ENCODE measurements around the gene B4GALT6. TPM values are rescaled to one million over a fixed set of nuclear protein-coding genes. Genes with fewer than 3 reads are reported as not detected.

The B4GALT6 gene
- total and polyA plus RNA-seq, 9 of the 15 experiments (the other 6 are each of a cell fraction or from before 2014, with no cell fraction given) = 0.03 to 0.27 (median 0.08) TPM

GRCh38 chr18:31575515-31576257 lies 108.7 kb downstream of the B4GALT6 start:
- in situ Hi-C loops (cut with MboI) (no loop called here), intact Hi-C loops (cut with micrococcal nuclease) (no loop called here)
- TF ChIP-seq NONO (IDR thresholded peaks at IDR 0.05; ENCODE audit: low read depth in 2 of 2, low read length in 1 of 2) = no peak
- TF ChIP-seq DDX20 (tag; IDR thresholded peaks at IDR 0.05; ENCODE audit: low read depth) = no peak
- TF ChIP-seq CBX1 (IDR thresholded peaks at IDR 0.05; ENCODE audit: low read depth) = no peak
- no peak for TF ChIP-seq CUX1 (CRISPR knock-in tag; IDR thresholded peaks at IDR 0.05)
- no peak for TF ChIP-seq SNIP1 (IDR thresholded peaks at IDR 0.05; ENCODE audit: low read depth)
- no peak for TF ChIP-seq HES1 (IDR thresholded peaks at IDR 0.05; ENCODE audit: low read depth)
- TF ChIP-seq SIX5 (IDR thresholded peaks at IDR 0.05; ENCODE audit: borderline replicate concordance in 1 of 2, insufficient read depth in 1 of 2, low read depth in 1 of 2, low read length in 2 of 2) = no peak
- no peak for TF ChIP-seq ZNF197 (CRISPR knock-in tag; IDR thresholded peaks at IDR 0.05; ENCODE audit: low read depth)
- TF ChIP-seq POLR3G (IDR thresholded peaks at IDR 0.05; ENCODE audit: extremely low read depth, insufficient read length, insufficient replicate concordance) = no peak
- TF ChIP-seq WHSC1 (IDR thresholded peaks at IDR 0.05; ENCODE audit: low read length) = no peak
- TF ChIP-seq GABPB2 (CRISPR knock-in tag; conservative IDR thresholded peaks at IDR 0.05) = no peak
- TF ChIP-seq ZNF324 (CRISPR knock-in tag; IDR thresholded peaks at IDR 0.05) = no peak
- TF ChIP-seq ZC3H4 (CRISPR knock-in tag; IDR thresholded peaks at IDR 0.05; ENCODE audit: borderline replicate concordance) = no peak
- no peak for TF ChIP-seq ZNF77 (CRISPR knock-in tag; IDR thresholded peaks at IDR 0.05)
- Histone ChIP-seq H3K4me3 (no peak overlapping the region), H3K36me3 (ENCODE audit: control insufficient read depth, insufficient read depth, low read length) (no peaks in the 10 kb centered on the region), H3K9ac (ENCODE audit: insufficient read depth in 1 of 2, low read depth in 2 of 2, low read length in 2 of 2) (no peak overlapping the region), H3K79me2 (ENCODE audit: control insufficient read depth, insufficient read depth, low read length) (no peaks in the 10 kb centered on the region), H3K9me1 (ENCODE audit: control insufficient read depth, insufficient read depth, low read length) (no peaks in the 10 kb centered on the region), H3K4me1 (replicated peaks in 1 of 2; ENCODE audit: control insufficient read depth in 2 of 2, insufficient read depth in 2 of 2, low read length in 2 of 2) (no peaks in the 10 kb centered on the region), H3K27me3 (ENCODE audit: control insufficient read depth in 2 of 2, insufficient read depth in 2 of 2, low read length in 2 of 2) (peaks cover 8 to 9% of the 10 kb centered on the region in 2 experiments; a peak in 4 of 5 replicates), H3K9me3 (replicated peaks; ENCODE audit: control insufficient read depth, insufficient read depth, low read depth, low read length) (no peaks in the 10 kb centered on the region), H4K20me1 (replicated peaks; ENCODE audit: control insufficient read depth, insufficient read depth, low read length) (no peaks in the 10 kb centered on the region), H3K4me2 (ENCODE audit: insufficient read depth, low read length) (no peak overlapping the region), H2AFZ (ENCODE audit: low read depth, low read length) (no peak overlapping the region), H3K27ac (ENCODE audit: extremely low read depth, low read depth, low read length) (no peak overlapping the region)
- BruUV-seq (replicated peaks) = no TSS peak
- FAIRE-seq (no peak), ATAC-seq (no peak), DNase-seq (ENCODE audit: extremely low read depth in 1 of 4, low spot score in 3 of 4) (no peak)
- POLR2A ChIA-PET = interaction anchor here (1.0 kb wide), 1 partner anchor 12 kb away, joined by 3 read pairs; no protein-coding TSS in a partner anchor
- CTCF ChIA-PET (ENCODE audit: low intra/inter-chr PET ratio) = no interaction called here
- 3% methylated on average over 3 of the region's 3 CpGs for WGBS (ENCODE audit: insufficient coverage, low coverage, missing lambda C conversion rate)
